Glomerular endothelial cell (primary cell): ENCODE measurements around the gene RGPD5. TPM values are rescaled to one million over a fixed set of nuclear protein-coding genes. Genes with fewer than 3 reads are reported as not detected.
"Not testable (repeated sequence)": the region's sequence is repeated elsewhere in the genome, so short reads cannot be mapped to it uniquely, and the experiment has no call there.

Experiments
- DNase-seq: peaks from one replicate; pipeline ENCODE4 v3.0.0-alpha.2; 2011; ENCODE audit warnings: low read depth, low spot score; ENCODE audit errors: extremely low read depth
- total RNA-seq: library from RNA; depleted of rRNA; stranded (reverse); fragments of >200 nt; gene quantifications from 2 replicates; pipeline ENCODE4 v1.2.3, GENCODE V29; 2015

The RGPD5 gene
- total RNA-seq, 1 donor from 2014 or later = 15.1 TPM

DNA sequence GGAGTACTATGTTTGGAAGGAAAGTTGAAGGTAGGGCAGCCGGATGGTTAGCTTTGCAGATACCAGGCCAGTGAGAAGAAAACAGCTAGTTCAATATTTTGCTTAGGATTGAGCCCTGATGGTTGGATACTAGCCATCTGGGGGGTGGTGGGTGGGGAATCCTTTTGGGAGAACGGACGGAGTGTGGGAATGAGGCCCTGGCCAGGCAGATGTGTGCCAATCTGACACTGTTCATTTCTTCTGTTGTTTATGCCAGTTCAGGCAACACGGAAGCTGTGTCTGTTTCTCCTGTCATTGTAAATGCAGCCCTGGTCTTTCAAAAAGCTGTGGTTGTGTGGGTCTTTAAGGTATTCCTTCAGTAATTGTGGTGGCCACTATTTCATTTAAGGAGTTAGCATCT is 96.9 kb downstream of the RGPD5 start:
- DNase-seq = not testable (repeated sequence)

DNA sequence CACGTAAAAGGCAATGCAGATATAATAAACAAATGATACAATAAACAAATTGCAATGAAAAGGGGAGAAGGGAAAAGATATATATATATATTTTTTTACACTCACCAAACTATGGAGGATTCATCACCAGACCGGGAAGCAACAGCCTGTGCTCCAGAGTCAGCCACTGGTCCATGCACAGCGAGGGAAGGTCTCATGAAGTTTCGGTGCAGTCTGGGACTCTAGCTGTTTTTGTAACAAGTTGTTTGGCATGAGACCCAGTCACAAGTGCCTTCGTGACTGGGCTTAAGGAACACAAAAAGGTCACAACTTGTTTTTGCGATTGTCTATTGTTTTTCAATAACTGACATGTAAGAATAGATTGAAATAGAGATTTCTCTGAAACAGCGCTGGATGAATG is 99.6 kb downstream of the RGPD5 start:
- not testable (repeated sequence) for DNase-seq

DNA sequence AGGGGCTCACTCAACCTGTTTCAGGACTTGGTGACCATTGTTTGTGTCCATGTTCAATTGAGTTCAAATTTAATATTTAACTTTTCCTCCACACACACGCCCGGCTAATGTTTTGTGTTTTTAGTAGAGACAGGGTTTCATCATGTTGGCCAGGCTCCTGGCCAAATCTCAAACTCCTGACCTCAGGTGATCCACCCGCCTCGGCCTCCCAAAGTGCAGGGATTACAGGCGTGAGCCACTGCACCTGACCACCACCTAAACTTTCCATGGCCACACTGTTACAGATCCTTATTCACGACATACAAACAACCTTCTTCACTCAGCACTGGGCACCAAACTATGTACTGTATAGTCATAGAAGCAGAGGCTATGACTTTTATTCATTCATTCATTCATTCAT is 100.0 kb downstream of the RGPD5 start:
- not testable (repeated sequence) for DNase-seq

GRCh38 chr2:109895090-109895869 is 101.2 kb downstream of the RGPD5 start:
- not testable (repeated sequence) for DNase-seq

DNA sequence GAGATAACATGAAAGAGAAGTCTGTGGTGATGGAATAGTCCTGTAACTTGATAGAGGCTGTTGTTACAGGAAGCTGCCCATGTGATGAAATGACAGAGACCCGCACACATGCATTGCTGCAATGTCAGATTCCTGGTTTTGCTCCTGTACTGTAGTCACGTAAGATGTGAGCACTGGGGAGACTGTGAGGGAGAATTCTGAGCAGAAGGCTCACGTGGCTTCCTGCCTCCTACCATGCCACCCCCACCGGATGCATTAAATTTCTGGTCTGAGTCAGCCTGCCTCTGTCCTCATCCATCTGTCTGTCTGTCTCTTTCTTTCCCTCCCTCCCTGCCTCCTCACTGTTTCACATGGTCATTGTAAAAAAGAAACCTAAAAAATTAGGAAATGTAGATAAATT is 102.1 kb downstream of the RGPD5 start:
- not testable (repeated sequence) for DNase-seq

- DNase-seq = not testable (repeated sequence)
These were observed 103.8 kb downstream of the RGPD5 start for GRCh38 chr2:109897769-109898461.

DNA sequence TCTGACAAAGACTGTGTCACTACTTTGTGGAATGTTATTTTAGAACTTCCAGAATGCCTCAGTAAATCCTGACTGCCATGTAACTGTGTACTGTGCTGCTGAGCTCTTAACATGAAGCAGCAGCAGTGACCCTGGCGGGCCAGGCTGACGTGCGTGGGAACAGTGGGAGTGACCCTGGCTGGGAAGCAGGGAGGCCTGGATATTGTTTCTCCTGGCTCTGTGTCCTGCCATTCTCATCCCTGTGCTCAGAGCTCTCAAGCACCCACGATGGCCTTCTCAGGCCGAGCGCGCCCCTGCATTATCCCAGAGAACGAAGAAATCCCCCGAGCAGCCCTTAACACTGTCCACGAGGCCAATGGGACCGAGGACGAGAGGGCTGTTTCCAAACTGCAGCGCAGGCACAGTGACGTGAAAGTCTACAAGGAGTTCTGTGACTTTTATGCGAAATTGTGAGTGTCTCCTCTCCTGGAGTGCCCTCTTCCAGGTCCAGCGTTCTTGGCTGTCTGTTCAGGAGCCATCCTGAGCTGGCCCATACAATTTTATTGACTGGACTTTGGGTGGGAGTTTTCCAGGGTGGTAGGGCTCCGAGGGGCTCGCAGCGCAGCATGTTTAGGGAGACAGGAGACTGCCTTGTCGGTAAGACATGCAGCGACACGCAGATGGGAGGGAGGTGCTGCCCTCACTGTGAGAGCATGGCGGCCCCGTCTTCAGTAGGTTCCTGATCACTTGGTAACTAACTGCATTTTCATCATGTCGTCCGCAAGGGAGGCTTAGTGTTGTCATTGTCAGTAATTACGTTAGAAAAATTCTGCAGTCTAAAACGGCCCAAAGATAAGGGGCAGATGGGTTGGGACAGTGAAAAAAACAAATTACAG is 104.6 kb downstream of the RGPD5 start, which contains the start of gene LIMS3:
Gene LIMS3, plus strand, starts transcription at position 227 of the 875 bp plus-strand sequence. Its CDS starts 41 bp downstream, at position 268.
- DNase-seq = not testable (repeated sequence)

DNA sequence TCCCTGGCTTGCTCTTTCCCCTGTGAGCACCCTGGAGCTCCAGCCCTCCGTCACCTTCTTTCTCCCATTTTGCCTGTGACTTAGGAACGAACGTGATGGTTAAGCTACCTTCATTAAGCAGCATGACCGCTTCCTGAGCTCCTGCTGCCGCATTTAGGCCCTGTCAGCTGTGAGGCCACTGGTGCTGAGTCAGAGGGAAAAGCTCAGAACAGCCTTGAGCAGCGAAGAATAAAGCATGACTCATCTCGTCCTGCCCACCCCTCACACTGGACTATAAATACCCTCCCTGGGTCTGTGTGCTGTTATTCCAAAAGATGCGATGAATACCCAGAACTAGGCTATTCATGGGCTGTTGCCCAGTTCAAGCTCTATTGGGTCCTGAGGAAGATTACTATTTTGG is 111.7 kb downstream of the RGPD5 start:
- not testable (repeated sequence) for DNase-seq

Other genes starting within 250 kb of the RGPD5 start
- 87.3 and 92.1 TPM in 2 replicates for gene SEPTIN10, start 180.3 kb upstream of the RGPD5 start, total RNA-seq
- gene SOWAHC, start 179.9 kb upstream of the RGPD5 start, total RNA-seq = 5.3 and 5.7 TPM in 2 replicates
- gene LIMS3, start 104.4 kb downstream of the RGPD5 start, total RNA-seq = 35.2 and 39.3 TPM in 2 replicates